DND-41 (cell line): ENCODE results near the gene MVK.

ENCODE experiments used
- ATAC-seq: fragments of 200-7000 bp; cut with Tn5 transposase; 3 replicates; pipeline ENCODE4 v1.9.1; 2021; ENCODE audit warnings: low read depth; ENCODE audit not compliant: insufficient read depth
- DNase-seq: peaks from one replicate; pipeline ENCODE4 v3.0.0-alpha.2; 2020
- H2AFZ ChIP-seq: 2 replicates; pipeline ENCODE4 v1.6.0; 2012; ENCODE audit warnings: low read depth, low read length
- H3K27ac ChIP-seq: 2 replicates; pipeline ENCODE4 v1.5.1; 2012; ENCODE audit warnings: low read length, inconsistent platforms
- H3K27me3 ChIP-seq: fragments of 200-600 bp; sonication (generic); 2 replicates; pipeline ENCODE4 v1.6.0; 2012; ENCODE audit warnings: low read length, mild to moderate bottlenecking, inconsistent platforms; ENCODE audit not compliant: insufficient read depth, poor library complexity
- H3K36me3 ChIP-seq: 2 replicates; pipeline ENCODE4 v1.5.1; 2012; ENCODE audit warnings: low read length, inconsistent platforms; ENCODE audit not compliant: insufficient read depth
- H3K4me1 ChIP-seq: 2 replicates; pipeline ENCODE4 v1.5.1; 2012; ENCODE audit warnings: mild to moderate bottlenecking, low read length; ENCODE audit not compliant: insufficient read depth
- H3K4me2 ChIP-seq: 2 replicates; pipeline ENCODE4 v1.6.0; 2012; ENCODE audit warnings: mild to moderate bottlenecking, moderate library complexity, low read length, inconsistent platforms; ENCODE audit not compliant: insufficient read depth
- H3K4me3 ChIP-seq, 2 experiments: fragments of 200-600 bp in 1 of 2; shearing (Covaris generic) in 1 of 2; 2 replicates each; pipeline ENCODE4 v1.5.1; 2012 to 2016; ENCODE audit warnings: inconsistent platforms in 2 of 2, low read length in 2 of 2, mild to moderate bottlenecking in 2 of 2, low read depth in 1 of 2, moderate library complexity in 1 of 2
- H3K79me2 ChIP-seq: 2 replicates; pipeline ENCODE4 v1.6.0; 2012; ENCODE audit warnings: low read length, inconsistent platforms; ENCODE audit not compliant: insufficient read depth
- H3K9ac ChIP-seq: 2 replicates; pipeline ENCODE4 v1.6.0; 2012; ENCODE audit warnings: low read depth, mild to moderate bottlenecking, inconsistent platforms, low read length, moderate library complexity
- H3K9me3 ChIP-seq: 2 replicates; pipeline ENCODE4 v1.5.1; 2012; ENCODE audit warnings: low read length, moderate library complexity, mild to moderate bottlenecking, inconsistent platforms; ENCODE audit not compliant: insufficient read depth, severe bottlenecking
- H4K20me1 ChIP-seq: 2 replicates; pipeline ENCODE4 v1.6.0; 2012; ENCODE audit warnings: low read length; ENCODE audit not compliant: insufficient read depth
- EZH2 ChIP-seq: IDR thresholded peaks from 3 replicates; pipeline ENCODE4 v1.6.1; 2012; ENCODE audit warnings: borderline replicate concordance, low read depth, mild to moderate bottlenecking, moderate library complexity, low read length, inconsistent platforms; ENCODE audit not compliant: severe bottlenecking
- TF ChIP-seq, protein P1 (sequence below): IDR thresholded peaks from 2 replicates; pipeline ENCODE4 v1.5.1; 2012; ENCODE audit warnings: borderline replicate concordance, low read length, moderate library complexity, mild to moderate bottlenecking; ENCODE audit not compliant: poor library complexity, severe bottlenecking; ENCODE audit errors: extremely low read depth

Gene MVK

DNA sequence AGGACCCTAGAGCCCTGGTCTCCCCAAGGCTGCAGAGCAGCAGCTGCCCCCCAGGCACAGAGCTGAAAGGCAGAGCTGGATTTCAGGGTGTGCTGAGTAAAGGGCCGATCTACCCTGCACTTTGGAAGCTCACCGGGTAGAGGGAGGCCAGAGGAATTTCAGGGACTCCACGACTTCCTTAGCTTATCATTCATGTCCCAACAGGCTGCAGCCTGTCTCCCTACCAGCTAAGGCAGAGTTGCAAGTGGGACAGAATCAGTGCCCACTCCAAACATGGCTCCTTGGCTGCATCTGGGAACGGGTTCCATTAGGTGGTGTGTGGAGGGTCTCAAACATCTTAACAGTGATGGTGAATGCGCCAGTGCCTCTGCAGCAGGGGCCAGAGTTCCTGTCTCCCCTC, 27.8 kb upstream of the MVK start:
- Histone ChIP-seq H3K9me3 (no peaks in the 10 kb centered on the region), H3K9ac (no peak overlapping the region), H3K4me1 (no peaks in the 10 kb centered on the region), H3K4me2 (no peak overlapping the region), H2AFZ (no peak overlapping the region), H3K36me3 (no peaks in the 10 kb centered on the region), H3K4me3 (no peak overlapping the region), H4K20me1 (no peaks in the 10 kb centered on the region; the same call in 1 of the 2 replicates), H3K79me2 (no peaks in the 10 kb centered on the region), H3K27ac (no peak overlapping the region), H3K27me3 (peaks cover 6% of the 10 kb centered on the region)
- no peak for DNase-seq
- no peak for TF ChIP-seq EZH2
- TF ChIP-seq, protein P1, sequence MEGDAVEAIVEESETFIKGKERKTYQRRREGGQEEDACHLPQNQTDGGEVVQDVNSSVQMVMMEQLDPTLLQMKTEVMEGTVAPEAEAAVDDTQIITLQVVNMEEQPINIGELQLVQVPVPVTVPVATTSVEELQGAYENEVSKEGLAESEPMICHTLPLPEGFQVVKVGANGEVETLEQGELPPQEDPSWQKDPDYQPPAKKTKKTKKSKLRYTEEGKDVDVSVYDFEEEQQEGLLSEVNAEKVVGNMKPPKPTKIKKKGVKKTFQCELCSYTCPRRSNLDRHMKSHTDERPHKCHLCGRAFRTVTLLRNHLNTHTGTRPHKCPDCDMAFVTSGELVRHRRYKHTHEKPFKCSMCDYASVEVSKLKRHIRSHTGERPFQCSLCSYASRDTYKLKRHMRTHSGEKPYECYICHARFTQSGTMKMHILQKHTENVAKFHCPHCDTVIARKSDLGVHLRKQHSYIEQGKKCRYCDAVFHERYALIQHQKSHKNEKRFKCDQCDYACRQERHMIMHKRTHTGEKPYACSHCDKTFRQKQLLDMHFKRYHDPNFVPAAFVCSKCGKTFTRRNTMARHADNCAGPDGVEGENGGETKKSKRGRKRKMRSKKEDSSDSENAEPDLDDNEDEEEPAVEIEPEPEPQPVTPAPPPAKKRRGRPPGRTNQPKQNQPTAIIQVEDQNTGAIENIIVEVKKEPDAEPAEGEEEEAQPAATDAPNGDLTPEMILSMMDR: no peak
- ATAC-seq: no peak

DNA sequence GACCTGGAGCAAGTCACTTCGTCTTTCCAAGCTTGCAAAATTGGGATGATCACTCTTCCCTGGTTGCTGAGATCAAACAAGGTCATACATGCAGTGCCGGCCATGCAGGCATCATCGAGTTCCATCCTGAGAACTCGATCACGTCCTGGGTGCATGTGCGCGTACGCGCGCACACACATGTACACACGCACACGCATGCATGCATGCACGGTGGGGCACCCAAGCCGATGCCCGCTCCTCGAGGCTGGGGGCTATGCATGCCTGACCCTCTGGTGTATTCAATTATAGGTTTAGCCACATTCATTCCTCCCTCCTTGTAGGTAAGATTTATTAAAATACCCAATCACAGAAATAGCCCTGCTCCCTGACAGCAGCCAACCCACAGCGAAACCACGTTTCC, 26.3 kb upstream of the MVK start:
- no peak overlapping the region for H3K9ac ChIP-seq
- H3K27me3 ChIP-seq: peaks cover 6% of the 10 kb centered on the region
- H2AFZ ChIP-seq: no peak overlapping the region
- no peak overlapping the region for H3K27ac ChIP-seq
- no peaks in the 10 kb centered on the region for H3K79me2 ChIP-seq
- no peaks in the 10 kb centered on the region for H3K4me1 ChIP-seq
- TF ChIP-seq EZH2: no peak
- TF ChIP-seq, protein P1: no peak
- no peak overlapping the region for H3K4me3 ChIP-seq
- DNase-seq (no peak), ATAC-seq (no peak)
- no peak overlapping the region for H3K4me2 ChIP-seq
- no peaks in the 10 kb centered on the region for H3K9me3 ChIP-seq
- no peaks in the 10 kb centered on the region for H3K36me3 ChIP-seq
- no peaks in the 10 kb centered on the region; the same call in 1 of the 2 replicates for H4K20me1 ChIP-seq

DNA sequence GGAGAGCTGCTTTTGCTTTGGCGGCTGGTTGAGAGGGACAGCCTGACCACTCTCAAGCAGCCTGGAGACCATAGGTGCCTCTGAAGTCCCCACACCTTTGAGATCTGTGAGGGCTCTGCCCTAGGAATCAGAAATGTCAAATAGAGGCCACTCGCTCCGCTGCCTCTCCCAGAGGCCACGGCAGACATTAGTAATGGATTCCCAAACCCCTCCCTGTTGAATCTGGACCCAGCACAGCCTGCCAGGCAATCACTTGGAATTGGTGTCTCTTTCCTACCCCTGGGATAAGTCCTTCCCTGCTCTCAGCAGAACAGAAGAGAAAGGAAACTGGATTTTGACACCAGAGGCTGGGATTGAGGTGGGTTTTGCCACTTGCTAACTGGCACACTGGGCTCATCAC, 25.3 kb upstream of the MVK start:
- no peaks in the 10 kb centered on the region for H4K20me1 ChIP-seq
- ATAC-seq (no peak), DNase-seq (no peak)
- H2AFZ ChIP-seq: no peak overlapping the region
- no peaks in the 10 kb centered on the region for H3K36me3 ChIP-seq
- no peaks in the 10 kb centered on the region for H3K4me1 ChIP-seq
- H3K27me3 ChIP-seq: peaks cover 6% of the 10 kb centered on the region
- no peak overlapping the region for H3K4me2 ChIP-seq
- TF ChIP-seq, protein P1: no peak
- no peak for TF ChIP-seq EZH2
- no peak overlapping the region for H3K9ac ChIP-seq
- H3K9me3 ChIP-seq: no peaks in the 10 kb centered on the region
- H3K27ac ChIP-seq: no peak overlapping the region
- H3K79me2 ChIP-seq: no peaks in the 10 kb centered on the region
- no peak overlapping the region for H3K4me3 ChIP-seq
